Measurements from ENCODE around the gene TNFAIP3.

TNFAIP3 gene

GRCh38 chr6:137845460-137845859 is 21.6 kb upstream of the TNFAIP3 start:
- DNase-seq: no peak

- DNase-seq: no peak
Observed at GRCh38 chr6:137846274-137846673, 20.8 kb upstream of the TNFAIP3 start.

GRCh38 chr6:137846772-137847313 is 20.2 kb upstream of the TNFAIP3 start:
- no peak for DNase-seq

- no peak for DNase-seq
Observed at GRCh38 chr6:137847748-137848147, 19.3 kb upstream of the TNFAIP3 start.

- no peak for DNase-seq
Observed at GRCh38 chr6:137848672-137849071, 18.4 kb upstream of the TNFAIP3 start.

- no peak for DNase-seq
Observed at GRCh38 chr6:137849181-137849980, 17.7 kb upstream of the TNFAIP3 start.

- no peak for DNase-seq
Observed at GRCh38 chr6:137849981-137850714, 16.9 kb upstream of the TNFAIP3 start.

GRCh38 chr6:137850816-137851602 is 16.1 kb upstream of the TNFAIP3 start:
- no peak for DNase-seq

GRCh38 chr6:137851669-137852068 is 15.4 kb upstream of the TNFAIP3 start:
- no peak for DNase-seq

- no peak for DNase-seq
Observed at GRCh38 chr6:137852346-137852745, 14.7 kb upstream of the TNFAIP3 start.

- no peak for DNase-seq
Observed at GRCh38 chr6:137852811-137853210, 14.2 kb upstream of the TNFAIP3 start.

GRCh38 chr6:137853569-137854213 is 13.4 kb upstream of the TNFAIP3 start:
- DNase-seq: no peak

- no peak for DNase-seq
Observed at GRCh38 chr6:137856138-137856898, 10.7 kb upstream of the TNFAIP3 start.

GRCh38 chr6:137859025-137859424 is 8.0 kb upstream of the TNFAIP3 start:
- DNase-seq: no peak

GRCh38 chr6:137860394-137861005 is 6.6 kb upstream of the TNFAIP3 start:
- DNase-seq: no peak

GRCh38 chr6:137861550-137862337 is 5.3 kb upstream of the TNFAIP3 start:
- no peak for DNase-seq

- DNase-seq: no peak
Observed at GRCh38 chr6:137862419-137863090, 4.5 kb upstream of the TNFAIP3 start.

GRCh38 chr6:137863091-137863797 is 3.8 kb upstream of the TNFAIP3 start:
- DNase-seq: no peak

GRCh38 chr6:137864812-137865508 is 2.1 kb upstream of the TNFAIP3 start:
- no peak for DNase-seq

All from NCI-H748 treated with DMSO at 0.1 percent for 48 hours (cell line).